Measurements from ENCODE around the gene ST6GALNAC4. TPM values are rescaled to one million over a fixed set of nuclear protein-coding genes. Genes with fewer than 3 reads are reported as not detected.

The ST6GALNAC4 gene
- total RNA-seq, 1 experiment from 2014 or later: 26.5 TPM

DNA sequence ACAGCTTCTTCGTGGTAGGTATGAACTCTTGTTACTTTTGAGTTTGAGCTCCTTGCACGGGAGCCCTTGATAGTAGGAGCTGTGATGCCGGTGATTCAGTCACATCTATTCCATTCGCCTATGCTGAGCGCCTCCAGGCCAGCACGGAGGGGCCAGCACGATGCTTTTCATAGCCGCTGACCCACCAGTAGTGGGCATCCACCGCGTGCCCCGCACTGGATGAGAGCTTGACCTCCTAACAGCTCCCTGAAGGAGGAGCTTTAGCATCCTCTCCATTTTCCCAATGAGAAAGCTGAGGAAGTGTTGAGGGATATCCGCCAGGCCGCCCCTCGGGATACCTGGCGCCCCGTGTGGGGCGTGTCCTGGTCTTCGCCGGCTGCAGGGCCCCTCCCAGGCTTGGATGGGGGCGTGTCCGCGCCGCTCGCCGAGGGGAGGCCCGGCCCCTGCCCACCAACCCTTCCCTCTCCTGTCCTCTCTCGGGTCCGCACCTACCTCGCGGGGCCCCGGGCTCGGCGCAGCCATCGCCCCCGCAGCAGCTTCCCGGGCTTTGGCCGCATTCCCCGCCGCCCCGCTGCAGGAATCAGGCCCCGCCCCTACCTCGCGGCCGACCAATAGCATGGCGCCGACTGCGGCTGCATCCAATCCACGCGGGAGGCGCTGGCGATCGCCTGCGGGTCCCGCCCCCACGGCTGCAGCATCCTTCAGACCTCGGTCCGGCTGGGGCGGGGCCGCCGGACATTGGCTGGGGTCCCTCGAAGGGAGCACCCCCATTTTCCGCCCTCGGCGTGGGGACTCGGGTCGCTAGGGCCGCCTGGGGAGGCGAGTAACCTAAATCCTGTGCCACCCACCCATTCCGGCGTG lies 13.6 kb upstream of the ST6GALNAC4 start, which contains the start of gene PIP5KL1:
TSS of gene PIP5KL1 (minus strand) at position 547 of the 861 bp plus-strand sequence. CDS start at position 522, 25 bp downstream.
- peak; percentile 81 to 83 for DNase-seq (ENCODE audit: low read depth in 1 of 2, low spot score in 2 of 2)
- Histone ChIP-seq H3K9me3 (replicated peaks) (no peaks in the 10 kb centered on the region), H3K4me3 (peak within 1 kb of the TSS; percentile 45), H3K27me3 (replicated peaks) (no peaks in the 10 kb centered on the region), H3K36me3 (peaks cover 9% of the 10 kb centered on the region), H3K27ac (peak within 1 kb of the TSS; percentile 52), H3K4me1 (replicated peaks) (peaks cover 36% of the 10 kb centered on the region)

DNA sequence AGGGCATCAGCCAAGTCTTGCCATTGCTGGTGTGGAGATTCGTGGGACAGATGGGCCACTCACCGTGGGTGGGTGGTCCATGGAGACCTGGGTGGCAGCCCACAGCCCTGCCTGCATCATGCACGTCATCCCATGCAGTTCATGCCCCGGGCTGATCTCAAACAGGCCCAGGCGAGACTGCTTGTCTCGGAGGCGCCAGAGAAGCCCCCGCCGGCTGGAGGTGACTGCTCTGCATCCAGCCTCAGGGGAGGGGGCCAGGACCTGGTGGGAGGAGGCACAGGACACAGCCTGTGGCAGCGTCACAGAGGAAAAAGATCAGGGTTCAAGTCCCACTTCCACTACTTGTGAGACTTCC lies 12.8 kb upstream of the ST6GALNAC4 start:
- no peak overlapping the region for H3K27ac ChIP-seq
- DNase-seq (ENCODE audit: low read depth in 1 of 2, low spot score in 2 of 2): no peak
- no peak overlapping the region for H3K4me3 ChIP-seq
- H3K36me3 ChIP-seq: peaks cover 3% of the 10 kb centered on the region; the same call in 1 of the 2 replicates
- H3K9me3 ChIP-seq (replicated peaks): no peaks in the 10 kb centered on the region
- peaks cover 36% of the 10 kb centered on the region for H3K4me1 ChIP-seq (replicated peaks)
- no peaks in the 10 kb centered on the region for H3K27me3 ChIP-seq (replicated peaks)

DNA sequence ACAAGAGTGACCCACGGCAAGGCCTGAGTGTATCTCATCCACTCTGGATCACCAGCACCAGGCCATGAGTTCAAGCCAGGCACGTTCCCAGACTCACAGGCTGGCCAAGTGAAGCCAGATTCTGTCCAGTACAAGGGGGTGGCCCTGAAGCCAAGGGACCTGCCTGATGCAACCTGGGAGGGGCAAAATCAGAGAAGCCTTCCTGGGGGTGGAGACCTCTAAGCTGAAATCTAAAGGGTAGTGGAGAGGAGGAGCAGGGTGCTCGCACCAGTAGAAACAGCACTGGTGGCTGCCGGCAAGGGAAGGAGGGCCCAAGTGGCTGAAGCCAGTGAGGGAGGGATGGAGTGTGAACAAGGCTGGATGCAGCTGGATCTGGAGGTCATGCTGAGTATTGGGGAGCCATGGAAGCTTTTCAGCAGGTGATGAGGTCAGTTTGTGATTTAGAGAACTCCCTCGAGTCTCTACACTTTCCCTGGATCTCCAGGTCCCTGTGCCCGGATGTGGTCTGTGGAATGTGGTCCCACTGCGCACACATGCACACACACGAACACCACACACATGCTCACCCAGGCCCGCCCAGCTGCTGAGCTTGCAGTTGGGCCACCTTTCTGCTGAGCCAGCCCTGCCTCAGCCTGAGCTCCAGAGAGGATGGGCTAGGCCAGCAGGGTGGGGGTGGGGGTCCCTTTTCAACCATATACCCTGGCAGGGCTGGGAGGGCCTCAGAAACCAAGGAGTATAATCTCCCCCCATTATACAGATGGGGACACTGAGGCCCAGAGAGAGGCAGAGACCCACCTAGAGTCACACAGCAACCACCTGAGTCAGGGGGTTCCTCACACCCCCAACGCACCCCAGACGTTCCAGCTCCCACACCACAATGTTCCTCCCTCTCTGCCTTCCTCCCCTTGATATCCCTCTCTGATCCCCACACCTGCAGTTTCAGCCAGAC lies 12.1 kb upstream of the ST6GALNAC4 start:
- no peaks in the 10 kb centered on the region for H3K27me3 ChIP-seq (replicated peaks)
- H3K27ac ChIP-seq: no peak overlapping the region
- no peaks in the 10 kb centered on the region for H3K9me3 ChIP-seq (replicated peaks)
- H3K4me3 ChIP-seq: no peak overlapping the region
- no peak for DNase-seq (ENCODE audit: low read depth in 1 of 2, low spot score in 2 of 2)
- peaks cover 39% of the 10 kb centered on the region for H3K4me1 ChIP-seq (replicated peaks)
- H3K36me3 ChIP-seq: no peaks in the 10 kb centered on the region; the same call in 1 of the 2 replicates

DNA sequence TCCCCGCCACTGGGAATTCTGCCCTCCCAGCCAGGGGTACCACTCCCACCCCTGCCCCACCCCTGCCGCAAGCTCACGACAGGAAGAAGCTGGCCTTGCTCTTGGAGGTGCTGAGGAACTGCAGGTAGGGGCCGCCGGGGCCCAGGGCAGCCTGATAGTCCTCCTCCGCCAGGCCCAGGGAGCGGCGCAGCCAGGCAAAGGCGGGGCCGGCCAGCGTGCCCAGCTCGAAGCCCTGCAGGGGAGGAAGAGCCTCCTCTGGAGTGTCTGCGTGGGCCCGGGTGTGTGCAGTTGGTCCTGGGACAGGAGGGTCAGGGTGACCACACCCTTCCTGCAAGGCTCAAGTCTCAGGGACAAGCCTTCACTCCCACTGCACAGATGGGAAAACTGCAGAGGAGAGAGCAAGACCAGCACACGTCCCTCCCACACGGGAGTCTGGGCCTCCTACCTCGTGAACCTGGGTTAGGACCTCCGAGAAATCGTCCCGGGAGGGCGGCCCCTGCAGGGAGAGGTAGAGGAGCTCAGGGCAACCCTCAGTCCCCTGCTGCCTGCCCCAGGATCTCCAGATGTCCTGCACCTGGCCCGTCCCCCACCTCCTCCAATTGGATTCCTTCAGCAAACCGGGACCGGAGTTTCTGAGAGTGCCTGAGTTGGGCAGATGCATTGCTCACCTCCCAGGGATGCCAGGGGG lies 11.3 kb upstream of the ST6GALNAC4 start:
- Histone ChIP-seq H3K9me3 (replicated peaks) (no peaks in the 10 kb centered on the region), H3K27me3 (replicated peaks) (no peaks in the 10 kb centered on the region), H3K4me3 (no peak overlapping the region), H3K36me3 (no peaks in the 10 kb centered on the region), H3K4me1 (replicated peaks) (peaks cover 46% of the 10 kb centered on the region), H3K27ac (no peak overlapping the region)
- DNase-seq (ENCODE audit: low read depth in 1 of 2, low spot score in 2 of 2): no peak

DNA sequence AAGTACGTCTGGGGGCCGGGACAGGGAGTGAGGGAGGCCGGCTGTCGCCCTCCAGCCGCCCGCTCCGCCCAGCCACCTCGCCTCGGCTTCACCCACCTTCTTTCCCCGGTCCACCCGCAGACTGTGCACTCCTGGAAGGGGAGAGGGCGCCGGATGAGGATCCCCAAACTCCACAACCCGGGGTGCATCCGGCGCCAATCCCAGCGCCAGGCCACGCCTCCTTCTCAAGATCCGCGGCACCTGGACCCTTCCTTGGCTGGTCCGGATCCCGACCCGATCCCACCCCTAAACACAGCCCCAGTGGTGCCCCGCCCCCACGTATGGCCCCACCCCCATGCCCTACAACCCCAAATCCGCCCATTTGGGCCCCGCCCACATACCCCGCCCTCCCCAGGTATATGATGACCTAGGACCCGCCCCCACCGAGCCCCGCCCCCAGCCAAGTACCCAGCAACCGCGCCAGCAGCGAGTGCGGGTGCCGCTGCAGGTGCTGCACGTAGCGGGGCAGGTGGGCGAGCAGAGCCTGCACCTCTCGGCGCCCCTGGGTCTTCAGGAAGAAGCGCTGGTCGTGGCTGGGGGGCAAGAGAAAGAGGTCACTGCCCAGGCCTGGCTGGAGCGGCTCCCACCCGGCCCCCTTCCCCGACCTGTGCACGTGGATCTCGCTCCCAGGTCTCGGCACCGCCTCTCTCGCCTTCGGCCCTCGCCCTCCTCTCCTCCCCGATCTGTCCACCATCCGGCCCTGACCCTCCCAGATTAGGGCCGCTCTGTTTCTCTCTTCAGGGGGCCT lies 10.6 kb upstream of the ST6GALNAC4 start:
- H3K27ac ChIP-seq: no peak overlapping the region
- no peak overlapping the region for H3K4me3 ChIP-seq
- no peaks in the 10 kb centered on the region for H3K36me3 ChIP-seq
- DNase-seq (ENCODE audit: low read depth in 1 of 2, low spot score in 2 of 2): no peak
- H3K9me3 ChIP-seq (replicated peaks): no peaks in the 10 kb centered on the region
- H3K4me1 ChIP-seq (replicated peaks): peaks cover 40% of the 10 kb centered on the region
- no peaks in the 10 kb centered on the region for H3K27me3 ChIP-seq (replicated peaks)

DNA sequence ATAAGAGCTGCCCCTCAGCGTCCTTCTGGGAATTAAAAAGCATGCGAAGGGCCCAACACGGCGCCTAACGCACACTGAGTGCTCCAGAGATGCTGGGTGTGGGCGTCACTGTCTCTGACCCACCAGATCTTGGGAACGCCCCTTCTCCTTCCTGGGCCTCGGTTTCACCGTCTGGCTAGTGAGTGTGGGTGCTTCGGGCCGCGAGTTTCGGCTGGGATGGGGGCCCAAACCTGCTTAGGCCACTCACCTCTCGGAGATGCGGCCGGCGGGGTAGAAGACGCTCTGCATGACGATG lies 10.0 kb upstream of the ST6GALNAC4 start:
- Histone ChIP-seq H3K27ac (no peak overlapping the region), H3K27me3 (replicated peaks) (no peaks in the 10 kb centered on the region), H3K9me3 (replicated peaks) (no peaks in the 10 kb centered on the region), H3K4me1 (replicated peaks) (peaks cover 37% of the 10 kb centered on the region), H3K36me3 (no peaks in the 10 kb centered on the region), H3K4me3 (no peak overlapping the region)
- DNase-seq (ENCODE audit: low read depth in 1 of 2, low spot score in 2 of 2): no peak

DNA sequence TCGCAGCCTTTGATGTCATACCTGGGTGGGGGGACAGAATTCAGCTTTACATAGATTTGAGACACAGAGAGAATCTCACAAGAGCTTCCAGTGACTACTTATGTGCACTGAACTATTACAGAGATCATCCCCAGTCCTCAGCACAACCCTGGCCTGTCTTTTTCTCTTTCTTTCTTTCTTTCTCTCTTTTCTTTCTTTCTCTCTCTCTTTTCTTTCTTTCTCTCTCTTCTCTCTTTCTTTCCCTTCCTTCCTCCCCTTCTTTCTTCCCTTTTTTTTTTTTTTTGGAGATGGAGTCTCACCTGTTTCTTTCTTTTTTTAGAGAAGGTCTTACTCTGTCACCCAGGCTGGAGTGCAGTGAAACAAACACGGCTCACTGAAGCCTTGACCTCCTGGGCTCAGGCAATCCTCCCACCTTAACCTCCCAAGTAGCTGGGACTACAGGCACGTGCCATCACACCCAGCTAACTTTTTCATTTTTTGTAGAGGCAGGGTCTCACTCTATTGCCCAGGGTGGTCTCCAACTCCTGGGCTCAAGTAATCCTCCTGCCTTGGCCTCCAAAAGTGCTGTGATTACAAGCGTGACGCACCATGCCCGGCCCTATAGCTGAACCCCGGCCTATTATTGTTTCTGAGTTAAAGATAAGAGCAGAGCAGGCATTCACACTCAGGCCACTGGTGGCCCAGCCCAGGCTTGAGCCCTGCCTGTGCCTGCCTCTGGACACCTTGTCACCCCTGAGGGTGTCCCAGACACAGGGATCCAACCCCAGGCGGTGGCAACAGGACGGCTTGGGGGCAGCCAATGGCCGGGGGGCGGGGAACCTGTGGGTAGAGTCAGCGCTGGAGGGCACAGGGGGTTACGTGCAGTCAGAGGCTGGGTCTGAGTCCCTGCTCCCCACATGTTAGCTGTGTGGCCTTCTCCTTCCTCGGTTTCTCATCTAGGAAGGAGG lies 9.4 kb upstream of the ST6GALNAC4 start:
- H3K9me3 ChIP-seq (replicated peaks): no peaks in the 10 kb centered on the region
- no peak overlapping the region for H3K4me3 ChIP-seq
- H3K27ac ChIP-seq: no peak overlapping the region
- H3K4me1 ChIP-seq (replicated peaks): peaks cover 37% of the 10 kb centered on the region
- DNase-seq (ENCODE audit: low read depth in 1 of 2, low spot score in 2 of 2): no peak
- H3K36me3 ChIP-seq: no peaks in the 10 kb centered on the region
- no peaks in the 10 kb centered on the region for H3K27me3 ChIP-seq (replicated peaks)

DNA sequence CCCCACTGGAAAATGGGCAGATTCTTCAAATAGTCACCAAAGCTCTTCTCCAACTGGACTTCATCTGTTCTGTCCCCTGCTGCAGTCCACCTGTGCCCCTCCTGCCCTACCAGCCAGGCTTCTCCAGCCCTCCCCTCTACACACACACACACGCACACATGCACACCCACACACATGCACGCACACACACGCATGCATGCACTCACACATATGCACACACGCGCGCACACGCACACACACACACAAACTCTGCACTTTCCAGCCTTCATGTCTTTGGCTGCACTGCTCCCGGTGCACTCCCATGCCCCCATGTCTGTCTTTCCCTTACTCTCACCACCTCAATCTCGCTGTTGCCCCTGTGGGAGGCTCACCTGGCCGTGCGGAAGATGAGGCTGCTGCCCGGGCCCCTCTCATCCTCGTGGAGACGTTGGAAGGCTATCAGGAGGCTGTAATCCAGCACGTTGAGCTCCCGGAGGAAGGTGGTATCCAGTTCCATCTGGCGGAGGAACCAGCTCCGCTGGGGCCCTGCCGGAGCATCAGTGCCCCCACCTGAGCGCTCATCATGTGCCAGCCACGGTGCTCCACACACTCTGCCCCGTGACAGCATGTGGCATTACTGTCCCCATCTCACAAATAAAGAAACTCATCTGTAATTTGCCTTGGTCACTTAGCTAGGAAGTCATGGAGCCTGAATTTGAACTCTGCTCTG lies 8.0 kb upstream of the ST6GALNAC4 start:
- H3K4me3 ChIP-seq: no peak overlapping the region

DNA sequence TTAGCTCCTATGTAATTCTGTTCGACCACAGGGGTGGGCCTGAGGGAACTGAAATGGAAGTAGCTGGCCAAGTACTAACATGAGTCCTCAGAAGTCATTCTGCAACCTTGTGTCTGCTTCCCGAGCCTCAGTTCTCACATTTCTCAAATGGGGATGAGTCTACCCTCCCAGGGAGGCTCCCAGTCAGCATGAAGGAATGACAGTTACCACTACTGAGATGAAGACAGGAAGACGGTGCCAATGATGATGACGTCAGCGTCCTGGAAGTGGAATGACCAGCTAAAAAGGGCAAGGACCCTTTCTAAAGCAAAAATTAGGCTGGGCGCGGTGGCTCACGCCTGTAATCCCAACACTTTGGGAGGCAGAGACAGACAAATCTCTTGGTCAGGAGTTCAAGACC lies 6.9 kb upstream of the ST6GALNAC4 start:
- peak overlapping the region; percentile 60 for H3K27ac ChIP-seq
- H3K4me3 ChIP-seq: no peak overlapping the region
- H3K4me1 ChIP-seq (replicated peaks): peaks cover 37% of the 10 kb centered on the region
- no peaks in the 10 kb centered on the region for H3K36me3 ChIP-seq
- H3K9me3 ChIP-seq (replicated peaks): no peaks in the 10 kb centered on the region
- DNase-seq (ENCODE audit: low read depth in 1 of 2, low spot score in 2 of 2): peak; percentile 64 to 83
- H3K27me3 ChIP-seq (replicated peaks): no peaks in the 10 kb centered on the region

More for the DNA sequence above, 8.0 kb upstream of the ST6GALNAC4 start:
- Histone ChIP-seq H3K4me1 (replicated peaks) (peaks cover 33% of the 10 kb centered on the region), H3K27me3 (replicated peaks) (no peaks in the 10 kb centered on the region), H3K9me3 (replicated peaks) (no peaks in the 10 kb centered on the region), H3K36me3 (no peaks in the 10 kb centered on the region), H3K27ac (no peak overlapping the region)
- no peak for DNase-seq (ENCODE audit: low read depth in 1 of 2, low spot score in 2 of 2)

DNA sequence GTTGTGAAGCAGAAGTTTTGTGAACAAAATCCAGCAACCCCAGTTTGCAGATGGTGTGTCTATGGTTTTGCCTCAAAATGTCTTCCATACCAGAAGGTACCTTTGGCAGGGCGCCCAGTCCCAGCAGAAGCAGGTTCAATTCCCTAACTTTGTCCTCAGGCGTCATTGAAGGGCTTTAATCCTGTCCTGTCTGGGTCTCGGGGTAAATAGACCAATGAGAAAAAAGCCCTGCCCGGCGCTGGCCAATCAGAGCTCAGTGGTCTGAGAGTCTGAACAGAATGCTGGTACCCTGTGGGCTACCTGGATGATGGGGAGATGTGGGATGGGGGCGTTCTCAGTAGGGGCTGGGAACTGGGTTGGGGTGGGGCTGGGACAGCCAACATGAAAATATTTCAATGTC lies 6.2 kb upstream of the ST6GALNAC4 start:
- Histone ChIP-seq H3K27ac (peak overlapping the region; percentile 39), H3K9me3 (replicated peaks) (no peaks in the 10 kb centered on the region), H3K4me1 (replicated peaks) (peaks cover 44% of the 10 kb centered on the region), H3K36me3 (no peaks in the 10 kb centered on the region), H3K27me3 (replicated peaks) (no peaks in the 10 kb centered on the region), H3K4me3 (no peak overlapping the region)
- DNase-seq (ENCODE audit: low read depth in 1 of 2, low spot score in 2 of 2): no peak

DNA sequence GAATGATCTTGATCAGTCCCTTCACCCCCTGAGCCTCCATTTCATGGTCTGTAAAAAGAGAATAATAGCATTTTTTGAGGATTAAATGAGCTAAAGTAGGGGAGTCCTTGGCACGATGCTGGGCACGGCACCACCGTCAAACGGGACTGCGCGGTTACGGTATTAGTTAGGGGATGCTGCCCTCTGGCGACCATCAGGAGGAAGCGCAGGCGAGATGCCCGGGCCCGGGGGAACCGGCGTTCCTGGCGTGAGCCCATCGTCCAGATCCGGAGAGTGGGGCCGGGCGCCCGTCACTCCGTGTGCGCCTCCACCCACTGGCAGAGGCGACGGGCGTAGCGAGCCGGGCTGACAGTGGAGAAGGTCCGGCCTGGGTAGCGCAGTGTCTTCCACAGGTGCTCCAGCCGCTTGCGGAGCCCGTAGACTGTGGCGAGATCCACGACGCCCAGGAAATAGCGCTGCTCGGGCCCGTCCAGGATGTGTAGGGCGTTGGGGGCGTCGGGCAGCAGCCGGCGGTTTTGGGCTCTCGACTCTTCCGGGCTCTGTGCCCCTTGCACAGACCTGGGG lies 4.8 kb upstream of the ST6GALNAC4 start:
- DNase-seq (ENCODE audit: low read depth in 1 of 2, low spot score in 2 of 2): no peak
- H3K9me3 ChIP-seq (replicated peaks): no peaks in the 10 kb centered on the region
- H3K27me3 ChIP-seq (replicated peaks): no peaks in the 10 kb centered on the region
- H3K27ac ChIP-seq: no peak overlapping the region
- H3K4me1 ChIP-seq (replicated peaks): peaks cover 55% of the 10 kb centered on the region
- no peaks in the 10 kb centered on the region for H3K36me3 ChIP-seq
- no peak overlapping the region for H3K4me3 ChIP-seq
